ENCODE measurements around the gene ACSF2. TPM values are rescaled to one million over a fixed set of nuclear protein-coding genes. Genes with fewer than 3 reads are reported as not detected.

ACSF2 gene
- total RNA-seq, 2 donors from 2014 or later: 49.0 to 111 TPM

- TF ChIP-seq POLR2AphosphoS5 (IDR thresholded peaks at IDR 0.05) (no peak), POLR2A (IDR thresholded peaks at IDR 0.05) (no peak), CTCF (IDR thresholded peaks at IDR 0.05) (no peak)
- WGBS: 94% methylated on average over 4 of the region's 4 CpGs
- Histone ChIP-seq H3K4me3 (no peak overlapping the region), H3K36me3 (no peaks in the 10 kb centered on the region), H3K9me3 (no peaks in the 10 kb centered on the region), H3K27me3 (replicated peaks; ENCODE audit: insufficient read depth) (no peaks in the 10 kb centered on the region), H3K4me1 (replicated peaks) (peaks cover 16% of the 10 kb centered on the region), H3K27ac (no peak overlapping the region)
- intact Hi-C loops (cut with DNase I): no loop called here
- DNase-seq (ENCODE audit: low spot score): no peak
Measured at GRCh38 chr17:50439008-50439407, 13.0 kb downstream of the ACSF2 start.

- 42% methylated on average over 4 of the region's 4 CpGs for WGBS
- no peak for DNase-seq (ENCODE audit: low spot score)
- no peaks in the 10 kb centered on the region for H3K27me3 ChIP-seq (replicated peaks; ENCODE audit: insufficient read depth)
- no peak overlapping the region for H3K4me3 ChIP-seq
- no peaks in the 10 kb centered on the region for H3K36me3 ChIP-seq
- H3K4me1 ChIP-seq (replicated peaks): peaks cover 16% of the 10 kb centered on the region
- peak overlapping the region; percentile 38 to 62 for H3K27ac ChIP-seq
- TF ChIP-seq CTCF (IDR thresholded peaks at IDR 0.05) (no peak), POLR2AphosphoS5 (IDR thresholded peaks at IDR 0.05) (peak; percentile 17), POLR2A (IDR thresholded peaks at IDR 0.05) (no peak)
- H3K9me3 ChIP-seq: no peaks in the 10 kb centered on the region
- intact Hi-C loops (cut with DNase I): no loop called here
Measured at GRCh38 chr17:50440172-50440837, 14.3 kb downstream of the ACSF2 start.

GRCh38 chr17:50440838-50441829 lies 15.1 kb downstream of the ACSF2 start:
- TF ChIP-seq POLR2AphosphoS5 (IDR thresholded peaks at IDR 0.05) (no peak), POLR2A (IDR thresholded peaks at IDR 0.05) (no peak), CTCF (IDR thresholded peaks at IDR 0.05) (no peak)
- intact Hi-C loops (cut with DNase I): no loop called here
- no peaks in the 10 kb centered on the region for H3K27me3 ChIP-seq (replicated peaks; ENCODE audit: insufficient read depth)
- 73% methylated on average over 10 of the region's 10 CpGs for WGBS
- H3K27ac ChIP-seq: peak overlapping the region; percentile 38 to 62
- H3K4me3 ChIP-seq: no peak overlapping the region
- DNase-seq (ENCODE audit: low spot score): no peak
- peaks cover 16% of the 10 kb centered on the region for H3K4me1 ChIP-seq (replicated peaks)
- no peaks in the 10 kb centered on the region for H3K36me3 ChIP-seq
- H3K9me3 ChIP-seq: no peaks in the 10 kb centered on the region

- Histone ChIP-seq H3K27me3 (replicated peaks; ENCODE audit: insufficient read depth) (no peaks in the 10 kb centered on the region), H3K9me3 (no peaks in the 10 kb centered on the region), H3K4me1 (replicated peaks) (peaks cover 16% of the 10 kb centered on the region), H3K36me3 (no peaks in the 10 kb centered on the region), H3K4me3 (no peak overlapping the region), H3K27ac (peak overlapping the region in 1 of 2 donors; percentile 30)
- 24% methylated on average over 3 of the region's 3 CpGs for WGBS
- TF ChIP-seq POLR2A (IDR thresholded peaks at IDR 0.05): no peak
- no peak for TF ChIP-seq CTCF (IDR thresholded peaks at IDR 0.05)
- no peak for TF ChIP-seq POLR2AphosphoS5 (IDR thresholded peaks at IDR 0.05)
- intact Hi-C loops (cut with DNase I): no loop called here
- no peak for DNase-seq (ENCODE audit: low spot score)
Measured at GRCh38 chr17:50443505-50443974, 17.5 kb downstream of the ACSF2 start.
